Suprapubic skin (tissue), 4 donors: ENCODE measurements around the gene DVL3. TPM values are rescaled to one million over a fixed set of nuclear protein-coding genes. Genes with fewer than 3 reads are reported as not detected.
A peak's percentile ranks its signal among the peaks of the same experiment; 100 is the strongest.

ENCODE experiments used
- DNase-seq, 2 donors: peaks; one replicate each; pipeline ENCODE4 v3.0.0-alpha.2; 2019; ENCODE audit warnings: low spot score in 2 of 2
- H3K27ac ChIP-seq: fragments of 200-600 bp; sonication (generic); one replicate; pipeline ENCODE4 v1.5.1; 2019
- H3K27me3 ChIP-seq: fragments of 200-600 bp; sonication (generic); one replicate; pipeline ENCODE4 v1.5.1; 2019
- H3K36me3 ChIP-seq: fragments of 200-600 bp; sonication (generic); one replicate; pipeline ENCODE4 v1.5.1; 2019
- H3K4me1 ChIP-seq: fragments of 200-600 bp; sonication (generic); one replicate; pipeline ENCODE4 v1.5.1; 2019
- H3K4me3 ChIP-seq: fragments of 200-600 bp; sonication (generic); one replicate; pipeline ENCODE4 v1.5.1; 2019; ENCODE audit warnings: mild to moderate bottlenecking
- H3K9me3 ChIP-seq: fragments of 200-600 bp; sonication (generic); one replicate; pipeline ENCODE4 v1.5.1; 2019
- EP300 ChIP-seq: sonication (generic); formaldehyde crosslinking; IDR thresholded peaks from one replicate; pipeline ENCODE4 v1.6.1; 2017; ENCODE audit warnings: antibody characterized with exemption
- POLR2A ChIP-seq, 2 donors: fragments of 450-650 bp; IDR thresholded peaks; one replicate each; pipeline ENCODE4 v1.6.1; 2017; ENCODE audit warnings: antibody characterized with exemption in 2 of 2, mild to moderate bottlenecking in 2 of 2, moderate library complexity in 2 of 2
- POLR2AphosphoS5 ChIP-seq, 3 donors: sonication (generic); formaldehyde crosslinking; IDR thresholded peaks; one replicate each; pipeline ENCODE4 v1.6.1; 2017; ENCODE audit warnings: antibody characterized with exemption in 3 of 3
- WGBS: methylation state at CpG from one replicate; pipeline ENCODE4 v1.1.5; 2018; 5-methylcytosine and 5-hydroxymethylcytosine counted together
- total RNA-seq, 4 donors: library from RNA; depleted of rRNA; stranded (reverse); fragments of >200 nt; gene quantifications; one replicate each; pipeline ENCODE4 v1.1.0, GENCODE V29; 2016
- TF ChIP-seq, protein P1 (sequence below), 2 donors: fragments of 200-600 bp in 1 of 2; fragments of 450-650 bp in 1 of 2; sonication (generic) in 1 of 2; IDR thresholded peaks; one replicate each; pipeline ENCODE4 v1.5.1; 2016 to 2019; ENCODE audit warnings: antibody characterized with exemption in 2 of 2, mild to moderate bottlenecking in 1 of 2, moderate library complexity in 1 of 2

Gene DVL3
- total RNA-seq, 4 donors from 2014 or later = 53.6 to 72.7 (median 56.1) TPM

DNA sequence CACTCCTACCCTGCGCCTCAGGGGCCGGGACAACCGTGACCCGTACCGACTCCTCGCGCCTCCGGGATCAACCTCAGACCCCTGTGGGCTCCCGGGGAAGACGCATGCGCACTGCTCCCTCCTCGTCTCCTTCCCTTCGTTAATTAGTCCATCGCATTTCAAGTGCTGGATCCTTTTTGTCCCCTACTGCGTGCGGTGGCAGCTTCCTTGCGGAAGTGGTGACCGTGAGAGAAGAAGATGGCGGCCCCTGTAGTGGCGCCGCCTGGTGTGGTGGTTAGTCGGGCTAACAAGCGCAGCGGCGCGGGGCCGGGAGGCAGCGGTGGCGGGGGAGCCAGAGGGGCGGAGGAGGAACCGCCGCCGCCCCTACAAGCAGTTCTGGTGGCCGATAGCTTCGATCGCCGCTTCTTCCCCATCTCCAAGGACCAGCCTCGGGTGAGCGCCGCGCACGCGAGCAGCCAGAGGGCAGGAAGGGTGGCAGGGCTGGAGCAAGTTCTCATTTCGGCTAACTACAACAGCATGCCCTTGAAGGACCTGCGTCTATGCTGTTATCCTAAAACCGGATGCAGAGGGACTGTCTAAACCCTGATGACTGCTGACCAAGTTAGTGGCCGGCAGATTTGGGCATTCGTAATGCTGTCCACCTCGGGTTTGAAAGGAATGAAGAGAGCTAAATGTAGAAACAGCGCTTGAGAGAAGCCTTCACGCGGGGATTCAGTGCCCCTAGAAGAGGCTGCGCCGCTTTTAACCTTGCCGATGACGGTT, 19.8 kb upstream of the DVL3 start, which contains the start of gene EIF2B5:
Gene EIF2B5, plus strand, starts transcription at position 210 of the 762 bp plus-strand sequence. Its CDS starts 28 bp downstream, at position 238.
- Histone ChIP-seq H3K27ac (peak within 1 kb of the TSS; percentile 94), H3K4me3 (peak within 1 kb of the TSS; percentile 96), H3K9me3 (no peaks in the 10 kb centered on the region), H3K4me1 (peaks cover 32% of the 10 kb centered on the region), H3K36me3 (peaks cover 24% of the 10 kb centered on the region), H3K27me3 (no peaks in the 10 kb centered on the region)
- WGBS = under 1% methylated on average over 26 of the region's 56 CpGs
- TF ChIP-seq POLR2AphosphoS5 (IDR thresholded peaks at IDR 0.05) (peak; percentile 9 to 81 (median 71)), EP300 (no peak), POLR2A (IDR thresholded peaks at IDR 0.05) (peak; percentile 26 to 54)
- TF ChIP-seq, protein P1, sequence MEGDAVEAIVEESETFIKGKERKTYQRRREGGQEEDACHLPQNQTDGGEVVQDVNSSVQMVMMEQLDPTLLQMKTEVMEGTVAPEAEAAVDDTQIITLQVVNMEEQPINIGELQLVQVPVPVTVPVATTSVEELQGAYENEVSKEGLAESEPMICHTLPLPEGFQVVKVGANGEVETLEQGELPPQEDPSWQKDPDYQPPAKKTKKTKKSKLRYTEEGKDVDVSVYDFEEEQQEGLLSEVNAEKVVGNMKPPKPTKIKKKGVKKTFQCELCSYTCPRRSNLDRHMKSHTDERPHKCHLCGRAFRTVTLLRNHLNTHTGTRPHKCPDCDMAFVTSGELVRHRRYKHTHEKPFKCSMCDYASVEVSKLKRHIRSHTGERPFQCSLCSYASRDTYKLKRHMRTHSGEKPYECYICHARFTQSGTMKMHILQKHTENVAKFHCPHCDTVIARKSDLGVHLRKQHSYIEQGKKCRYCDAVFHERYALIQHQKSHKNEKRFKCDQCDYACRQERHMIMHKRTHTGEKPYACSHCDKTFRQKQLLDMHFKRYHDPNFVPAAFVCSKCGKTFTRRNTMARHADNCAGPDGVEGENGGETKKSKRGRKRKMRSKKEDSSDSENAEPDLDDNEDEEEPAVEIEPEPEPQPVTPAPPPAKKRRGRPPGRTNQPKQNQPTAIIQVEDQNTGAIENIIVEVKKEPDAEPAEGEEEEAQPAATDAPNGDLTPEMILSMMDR (IDR thresholded peaks at IDR 0.05) = peak in 1 of 2 donors; percentile 15
- peak; percentile 94 to 95 for DNase-seq

DNA sequence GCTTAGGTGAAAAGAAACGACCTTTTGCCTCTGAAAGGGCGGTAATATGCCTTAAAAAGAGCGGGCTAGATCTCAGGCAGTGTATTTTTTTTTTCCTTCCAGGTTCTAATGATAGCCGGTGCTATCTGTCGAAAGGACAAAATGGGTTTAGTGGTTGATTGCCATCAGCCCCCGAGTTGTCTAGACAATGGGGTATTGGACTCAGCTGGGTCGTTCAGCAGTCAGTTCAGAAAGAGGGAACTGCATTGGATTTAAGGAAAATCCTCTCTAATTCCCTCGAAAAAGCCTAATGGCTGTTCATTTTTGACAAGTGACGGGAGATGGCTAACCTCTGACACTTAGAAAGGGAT, 19.3 kb upstream of the DVL3 start:
- Histone ChIP-seq H3K4me3 (peak overlapping the region; percentile 96), H3K36me3 (peaks cover 29% of the 10 kb centered on the region), H3K27ac (peak overlapping the region; percentile 94), H3K4me1 (peaks cover 32% of the 10 kb centered on the region), H3K27me3 (no peaks in the 10 kb centered on the region), H3K9me3 (no peaks in the 10 kb centered on the region)
- 3% methylated on average over 9 of the region's 9 CpGs for WGBS
- no peak for DNase-seq
- TF ChIP-seq POLR2A (IDR thresholded peaks at IDR 0.05) = no peak
- TF ChIP-seq, protein P1 (IDR thresholded peaks at IDR 0.05) = no peak
- no peak for TF ChIP-seq POLR2AphosphoS5 (IDR thresholded peaks at IDR 0.05)
- TF ChIP-seq EP300 = no peak

DNA sequence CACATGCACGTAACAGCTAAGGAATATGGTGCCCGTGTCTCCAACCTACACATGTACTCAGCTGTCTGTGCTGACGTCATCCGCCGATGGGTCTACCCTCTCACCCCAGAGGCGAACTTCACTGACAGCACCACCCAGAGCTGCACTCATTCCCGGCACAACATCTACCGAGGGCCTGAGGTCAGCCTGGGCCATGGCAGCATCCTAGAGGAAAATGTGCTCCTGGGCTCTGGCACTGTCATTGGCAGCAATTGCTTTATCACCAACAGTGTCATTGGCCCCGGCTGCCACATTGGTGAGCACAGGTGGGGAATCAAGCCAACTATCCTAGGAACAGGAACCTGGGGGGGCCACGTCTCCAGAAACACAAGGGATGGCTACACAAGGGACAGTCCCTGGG, 14.7 kb upstream of the DVL3 start:
- Histone ChIP-seq H3K4me1 (peaks cover 36% of the 10 kb centered on the region), H3K36me3 (peaks cover 75% of the 10 kb centered on the region), H3K9me3 (no peaks in the 10 kb centered on the region), H3K27ac (no peak overlapping the region), H3K27me3 (no peaks in the 10 kb centered on the region), H3K4me3 (no peak overlapping the region)
- no peak for DNase-seq
- 88% methylated on average over 10 of the region's 10 CpGs for WGBS
- TF ChIP-seq POLR2AphosphoS5 (IDR thresholded peaks at IDR 0.05) (no peak), EP300 (no peak), POLR2A (IDR thresholded peaks at IDR 0.05) (no peak)
- TF ChIP-seq, protein P1 (IDR thresholded peaks at IDR 0.05) = no peak

DNA sequence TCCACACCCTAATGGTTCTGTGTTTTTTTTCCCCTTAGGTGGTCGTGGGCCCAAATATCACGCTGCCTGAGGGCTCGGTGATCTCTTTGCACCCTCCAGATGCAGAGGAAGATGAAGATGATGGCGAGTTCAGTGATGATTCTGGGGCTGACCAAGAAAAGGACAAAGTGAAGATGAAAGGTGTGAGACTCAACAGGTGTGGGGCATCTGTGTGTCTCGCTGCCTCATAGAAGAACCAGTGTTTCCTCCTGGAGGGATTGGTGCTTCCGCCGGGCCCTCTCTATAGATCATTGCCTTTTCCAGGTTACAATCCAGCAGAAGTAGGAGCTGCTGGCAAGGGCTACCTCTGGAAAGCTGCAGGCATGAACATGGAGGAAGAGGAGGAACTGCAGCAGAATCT, 13.0 kb upstream of the DVL3 start:
- Histone ChIP-seq H3K27me3 (no peaks in the 10 kb centered on the region), H3K4me1 (peaks cover 23% of the 10 kb centered on the region), H3K36me3 (peaks cover 84% of the 10 kb centered on the region), H3K9me3 (no peaks in the 10 kb centered on the region), H3K27ac (no peak overlapping the region), H3K4me3 (no peak overlapping the region)
- 89% methylated on average over 5 of the region's 7 CpGs for WGBS
- no peak for TF ChIP-seq POLR2AphosphoS5 (IDR thresholded peaks at IDR 0.05)
- TF ChIP-seq, protein P1 (IDR thresholded peaks at IDR 0.05) = no peak
- no peak for TF ChIP-seq POLR2A (IDR thresholded peaks at IDR 0.05)
- no peak for TF ChIP-seq EP300
- no peak for DNase-seq

DNA sequence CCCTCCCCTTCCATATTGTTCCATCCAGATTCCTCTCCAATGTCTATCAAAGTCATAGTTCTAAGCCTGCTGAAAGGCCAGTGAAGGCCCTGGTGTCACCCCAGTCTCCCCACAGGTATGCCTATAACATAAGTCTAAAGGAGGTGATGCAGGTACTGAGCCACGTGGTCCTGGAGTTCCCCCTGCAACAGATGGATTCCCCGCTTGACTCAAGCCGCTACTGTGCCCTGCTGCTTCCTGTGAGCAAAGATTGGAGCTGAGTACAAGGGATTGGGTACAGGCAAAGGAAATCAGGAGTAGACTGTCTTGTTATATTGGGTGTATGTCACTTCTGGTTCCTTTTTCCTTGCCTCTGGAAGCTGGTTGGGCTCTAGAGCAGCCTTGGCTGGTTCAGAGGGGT, 11.8 kb upstream of the DVL3 start:
- no peaks in the 10 kb centered on the region for H3K27me3 ChIP-seq
- H3K4me3 ChIP-seq = no peak overlapping the region
- no peaks in the 10 kb centered on the region for H3K9me3 ChIP-seq
- peaks cover 78% of the 10 kb centered on the region for H3K36me3 ChIP-seq
- WGBS = 100% methylated on average over 3 of the region's 3 CpGs
- peaks cover 18% of the 10 kb centered on the region for H3K4me1 ChIP-seq
- DNase-seq = no peak
- TF ChIP-seq POLR2A (IDR thresholded peaks at IDR 0.05) (no peak), EP300 (no peak), POLR2AphosphoS5 (IDR thresholded peaks at IDR 0.05) (no peak)
- TF ChIP-seq, protein P1 (IDR thresholded peaks at IDR 0.05) = no peak
- no peak overlapping the region for H3K27ac ChIP-seq
